K562 (cell line): ENCODE measurements around the gene APOM. TPM values are rescaled to one million over a fixed set of nuclear protein-coding genes. Genes with fewer than 3 reads are reported as not detected.

Experiments
- ARID1B ChIP-seq: fragments of 450-650 bp; IDR thresholded peaks from 2 replicates; pipeline ENCODE4 v1.6.1; 2016; ENCODE audit warnings: antibody characterized with exemption, mild to moderate bottlenecking, inconsistent platforms
- CBFA2T2 ChIP-seq: fragments of 450-650 bp; conservative IDR thresholded peaks from 2 replicates; pipeline ENCODE4 v1.6.1; 2017; ENCODE audit warnings: mild to moderate bottlenecking
- CHD1 ChIP-seq: fragments of 200-600 bp; sonication (generic); IDR thresholded peaks from one replicate; pipeline ENCODE4 v1.6.1; 2012; ENCODE audit warnings: mild to moderate bottlenecking, moderate library complexity, low read length, inconsistent platforms
- ELF4 ChIP-seq: fragments of 450-650 bp; formaldehyde crosslinking; IDR thresholded peaks from 2 replicates; pipeline ENCODE4 v1.4.0; 2022; ENCODE audit warnings: missing genetic modification characterization
- ESRRB ChIP-seq: fragments of 250-450 bp; sonication (Bioruptor Pico); IDR thresholded peaks from 2 replicates; pipeline ENCODE4 v1.5.0; 2020; ENCODE audit warnings: mild to moderate bottlenecking, moderate library complexity, borderline replicate concordance
- ETV1 ChIP-seq: fragments of 450-650 bp; conservative IDR thresholded peaks from 2 replicates; pipeline ENCODE4 v1.6.1; 2016; ENCODE audit warnings: missing genetic modification characterization, control low read depth, low read depth, missing compliant biosample characterization
- HDAC8 ChIP-seq: fragments of 450-650 bp; IDR thresholded peaks from 2 replicates; pipeline ENCODE4 v1.6.1; 2016; ENCODE audit warnings: mild to moderate bottlenecking, missing genetic modification characterization, moderate library complexity, missing compliant biosample characterization
- HNRNPK ChIP-seq: fragments of 200-400 bp; formaldehyde crosslinking; IDR thresholded peaks from one replicate; pipeline ENCODE4 v1.6.1; 2018; ENCODE audit warnings: mild to moderate bottlenecking, low read depth, low read length; ENCODE audit not compliant: poor library complexity, severe bottlenecking
- KDM4B ChIP-seq, 2 experiments: fragments of 450-650 bp in 1 of 2; sonication (generic) in 1 of 2; IDR thresholded peaks; 2 replicates each; pipeline ENCODE4 v1.6.1; 2016 to 2017; ENCODE audit warnings: borderline replicate concordance in 2 of 2, antibody characterized with exemption in 1 of 2, low read depth in 1 of 2, mild to moderate bottlenecking in 1 of 2
- KHSRP ChIP-seq: fragments of 450-650 bp; IDR thresholded peaks from 2 replicates; pipeline ENCODE4 v1.6.1; 2017
- LCOR ChIP-seq: sonication (generic); formaldehyde crosslinking; IDR thresholded peaks from 2 replicates; pipeline ENCODE4 v1.8.0; 2022; ENCODE audit warnings: mild to moderate bottlenecking, missing genetic modification reagents
- MAFK ChIP-seq: IDR thresholded peaks from 2 replicates; pipeline ENCODE4 v1.6.1; 2011; ENCODE audit warnings: low read length, improper control_type of control experiment
- NCOR1 ChIP-seq: fragments of 450-650 bp; IDR thresholded peaks from 2 replicates; pipeline ENCODE4 v1.6.1; 2016; ENCODE audit warnings: mild to moderate bottlenecking, moderate library complexity
- NFIX ChIP-seq: fragments of 250-450 bp; sonication (Bioruptor Pico); IDR thresholded peaks from 2 replicates; pipeline ENCODE4 v1.4.0; 2020; ENCODE audit warnings: low read depth, mild to moderate bottlenecking, moderate library complexity
- NR2F6 ChIP-seq: fragments of 450-650 bp; formaldehyde crosslinking; IDR thresholded peaks from 2 replicates; pipeline ENCODE4 v1.4.0; 2020; ENCODE audit warnings: mild to moderate bottlenecking
- NR3C1 ChIP-seq: sonication (generic); formaldehyde crosslinking; IDR thresholded peaks from 2 replicates; pipeline ENCODE4 v1.8.1; 2022; ENCODE audit warnings: missing genetic modification reagents
- RBM15 ChIP-seq: fragments of 200-400 bp; formaldehyde crosslinking; IDR thresholded peaks from 2 replicates; pipeline ENCODE4 v1.6.1; 2018; ENCODE audit warnings: mild to moderate bottlenecking, low read length, moderate library complexity; ENCODE audit not compliant: insufficient read depth
- SREBF1 ChIP-seq: fragments of 150-350 bp; IDR thresholded peaks from 2 replicates; pipeline ENCODE4 v1.6.1; 2014; ENCODE audit warnings: antibody characterized with exemption, low read depth, low read length, borderline replicate concordance
- TBL1XR1 ChIP-seq, 2 experiments: IDR thresholded peaks; 2 replicates each; pipeline ENCODE4 v1.6.1; 2012; ENCODE audit warnings: improper control_type of control experiment in 2 of 2, low read length in 2 of 2, mild to moderate bottlenecking in 1 of 2
- THAP7 ChIP-seq: fragments of 250-450 bp; sonication (Bioruptor Pico); IDR thresholded peaks from 2 replicates; pipeline ENCODE4 v1.5.0; 2021
- ZBED1 ChIP-seq: IDR thresholded peaks from 2 replicates; pipeline ENCODE4 v1.6.1; 2014
- ZNF12 ChIP-seq: sonication (generic); formaldehyde crosslinking; IDR thresholded peaks from 2 replicates; pipeline ENCODE4 v1.4.0; 2020; ENCODE audit warnings: mild to moderate bottlenecking, missing genetic modification reagents
- ZNF133 ChIP-seq: fragments of 250-450 bp; sonication (Bioruptor Pico); IDR thresholded peaks from 2 replicates; pipeline ENCODE4 v1.4.0; 2020; ENCODE audit warnings: mild to moderate bottlenecking
- ZNF184 ChIP-seq: sonication (generic); formaldehyde crosslinking; IDR thresholded peaks from 2 replicates; pipeline ENCODE4 v1.5.0; 2020; ENCODE audit warnings: missing genetic modification reagents
- ZNF347 ChIP-seq: fragments of 450-650 bp; formaldehyde crosslinking; IDR thresholded peaks from 2 replicates; pipeline ENCODE4 v1.4.0; 2020; ENCODE audit warnings: low read depth, mild to moderate bottlenecking, moderate library complexity
- ZNF436 ChIP-seq: fragments of 250-450, 450-650 bp; sonication (Bioruptor Pico); formaldehyde crosslinking; IDR thresholded peaks from 2 replicates; pipeline ENCODE4 v1.7.0; 2020; ENCODE audit warnings: mild to moderate bottlenecking
- ZNF507 ChIP-seq: conservative IDR thresholded peaks from 2 replicates; pipeline ENCODE4 v1.6.1; 2017; ENCODE audit warnings: missing genetic modification characterization, missing compliant biosample characterization
- ZNF696 ChIP-seq: fragments of 250-450 bp; sonication (Bioruptor Pico); conservative IDR thresholded peaks from 2 replicates; pipeline ENCODE4 v1.4.0; 2020; ENCODE audit warnings: mild to moderate bottlenecking, moderate library complexity
- polyA plus RNA-seq, 8 experiments: library from polyadenylated mRNA; depleted of rRNA in 4 of 8; stranded (reverse) in 5 of 8; unstranded in 3 of 8; fragments of >200 nt; fragmentation: Nextera tagmentation in 2 of 8; fragmentation: Illumina TruSeq in 1 of 8; extraction: Ambion mirVana in 2 of 8; extraction: Trizol in 1 of 8; gene quantifications; 2 replicates each; pipeline versions ENCODE4 v1.2.1 to v1.2.3, GENCODE V29; 2011 to 2014; ENCODE audit warnings: inconsistent platforms in 1 of 8, missing spikeins in 1 of 8
- total RNA-seq, 7 experiments: library from RNA; depleted of rRNA in 6 of 7; stranded (reverse); fragments of >200 nt in 6 of 7; fragmentation: Illumina TruSeq in 2 of 7; extraction: Trizol in 2 of 7; gene quantifications; 2 replicates each; pipeline versions ENCODE4 v1.2.1 to v1.2.3, GENCODE V29; 2011 to 2021; ENCODE audit warnings: low replicate concordance in 1 of 7
- TF ChIP-seq, protein P1 (sequence below): fragments of 250-450 bp; sonication (Bioruptor Pico); IDR thresholded peaks from 2 replicates; pipeline ENCODE4 v1.4.0; 2020; ENCODE audit warnings: mild to moderate bottlenecking
- TF ChIP-seq, protein P2 (sequence below): sonication (generic); formaldehyde crosslinking; IDR thresholded peaks from 2 replicates; pipeline ENCODE4 v1.8.0; 2022; ENCODE audit warnings: mild to moderate bottlenecking, missing genetic modification reagents

Gene APOM
- total and polyA plus RNA-seq, 9 of the 15 experiments (the other 6 are each of a cell fraction or from before 2014, with no cell fraction given): 5.7 to 24.3 (median 10.4) TPM

GRCh38 chr6:31651602-31652191, 4.0 kb upstream of the APOM start (continued):
- TF ChIP-seq, protein P1, sequence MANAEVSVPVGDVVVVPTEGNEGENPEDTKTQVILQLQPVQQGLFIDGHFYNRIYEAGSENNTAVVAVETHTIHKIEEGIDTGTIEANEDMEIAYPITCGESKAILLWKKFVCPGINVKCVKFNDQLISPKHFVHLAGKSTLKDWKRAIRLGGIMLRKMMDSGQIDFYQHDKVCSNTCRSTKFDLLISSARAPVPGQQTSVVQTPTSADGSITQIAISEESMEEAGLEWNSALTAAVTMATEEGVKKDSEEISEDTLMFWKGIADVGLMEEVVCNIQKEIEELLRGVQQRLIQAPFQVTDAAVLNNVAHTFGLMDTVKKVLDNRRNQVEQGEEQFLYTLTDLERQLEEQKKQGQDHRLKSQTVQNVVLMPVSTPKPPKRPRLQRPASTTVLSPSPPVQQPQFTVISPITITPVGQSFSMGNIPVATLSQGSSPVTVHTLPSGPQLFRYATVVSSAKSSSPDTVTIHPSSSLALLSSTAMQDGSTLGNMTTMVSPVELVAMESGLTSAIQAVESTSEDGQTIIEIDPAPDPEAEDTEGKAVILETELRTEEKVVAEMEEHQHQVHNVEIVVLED (CRISPR knock-in tag): no peak
- TF ChIP-seq CHD1 (peak; percentile 96), LCOR (CRISPR knock-in tag) (no peak), ESRRB (CRISPR knock-in tag) (no peak), ZNF12 (no peak), ZNF184 (no peak), KDM4B (IDR thresholded peaks at IDR 0.05; ENCODE audit: borderline replicate concordance in 2 of 2, low read depth in 1 of 2) (no peak), NR2F6 (CRISPR knock-in tag) (0 out of 2 replicates have a peak, but pooled peaks have one; percentile 19), ETV1 (no peak), ELF4 (CRISPR knock-in tag) (peak; percentile 29; the same call in 1 of the 2 replicates), NCOR1 (no peak), ZNF507 (no peak), ARID1B (no peak), MAFK (no peak; the same call in 1 of the 2 replicates), THAP7 (no peak), NR3C1 (CRISPR knock-in tag) (no peak), HDAC8 (tag) (peak; percentile 61; the same call in 1 of the 2 replicates), RBM15 (no peak), ZNF696 (no peak), ZNF436 (CRISPR knock-in tag) (no peak), ZBED1 (no peak; the same call in 1 of the 2 replicates), HNRNPK (no peak), SREBF1 (no peak), KHSRP (no peak), NFIX (CRISPR knock-in tag) (no peak), TBL1XR1 (IDR thresholded peaks at IDR 0.05; ENCODE audit: low read length in 2 of 2) (no peak; a peak in 1 of 4 replicates), CBFA2T2 (no peak; the same call in 1 of the 2 replicates), ZNF347 (no peak), ZNF133 (no peak)
- TF ChIP-seq, protein P2, sequence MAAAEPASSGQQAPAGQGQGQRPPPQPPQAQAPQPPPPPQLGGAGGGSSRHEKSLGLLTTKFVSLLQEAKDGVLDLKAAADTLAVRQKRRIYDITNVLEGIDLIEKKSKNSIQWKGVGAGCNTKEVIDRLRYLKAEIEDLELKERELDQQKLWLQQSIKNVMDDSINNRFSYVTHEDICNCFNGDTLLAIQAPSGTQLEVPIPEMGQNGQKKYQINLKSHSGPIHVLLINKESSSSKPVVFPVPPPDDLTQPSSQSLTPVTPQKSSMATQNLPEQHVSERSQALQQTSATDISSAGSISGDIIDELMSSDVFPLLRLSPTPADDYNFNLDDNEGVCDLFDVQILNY (CRISPR knock-in tag): no peak
